Naive thymus-derived CD4-positive, alpha-beta T cell (primary cell): ENCODE measurements around the gene PSTPIP1. TPM values are rescaled to one million over a fixed set of nuclear protein-coding genes. Genes with fewer than 3 reads are reported as not detected.

Experiments used
- ATAC-seq: fragments of 150-1000 bp; cut with Tn5 transposase; 2 replicates; pipeline ENCODE4 v1.10.0; 2021; ENCODE audit warnings: mild to moderate bottlenecking, moderate library complexity
- CTCF ChIA-PET: fragments of 350-600 bp; sonication (Branson Sonifier 250); formaldehyde crosslinking; loops from one replicate; lab custom pipeline; 2021; ENCODE audit warnings: antibody characterized with exemption; lab: Charles Lee
- POLR2A ChIA-PET: fragments of 350-600 bp; sonication (Branson Sonifier 250); formaldehyde crosslinking; loops from one replicate; lab custom pipeline; 2021; ENCODE audit warnings: antibody characterized with exemption, inconsistent platforms; lab: Charles Lee
- DNase-seq, 9 donors: peaks; one replicate each; pipeline versions ENCODE4 v3.0.0 to v3.0.0-alpha.2; 2020 to 2022; ENCODE audit warnings: mixed read lengths in 1 of 9
- H3K27ac ChIP-seq: one replicate; pipeline ENCODE4 v1.7.0; 2013; ENCODE audit warnings: mild to moderate bottlenecking, low read depth, low read length, moderate library complexity
- H3K27me3 ChIP-seq, 2 donors: one replicate each; pipeline ENCODE4 v1.7.0; 2013; ENCODE audit warnings: low read length in 2 of 2, mild to moderate bottlenecking in 2 of 2, moderate library complexity in 2 of 2; ENCODE audit not compliant: control insufficient read depth in 2 of 2, insufficient read depth in 2 of 2
- H3K36me3 ChIP-seq, 3 experiments: 1 replicate in 2 of 3; 2 replicates in 1 of 3; pipeline ENCODE4 v1.7.0; 2013; ENCODE audit warnings: low read length in 3 of 3, mild to moderate bottlenecking in 3 of 3, moderate library complexity in 1 of 3; ENCODE audit not compliant: insufficient read depth in 3 of 3, control insufficient read depth in 2 of 3
- H3K4me1 ChIP-seq, 2 donors: one replicate each; pipeline ENCODE4 v1.7.0; 2013; ENCODE audit warnings: low read length in 2 of 2, mild to moderate bottlenecking in 2 of 2, moderate library complexity in 1 of 2; ENCODE audit not compliant: control insufficient read depth in 2 of 2, insufficient read depth in 2 of 2
- H3K4me3 ChIP-seq: 2 replicates; pipeline ENCODE4 v1.7.0; 2013; ENCODE audit warnings: mild to moderate bottlenecking, low read length
- H3K9me3 ChIP-seq, 3 experiments: 1 replicate in 2 of 3; 2 replicates in 1 of 3; pipeline ENCODE4 v1.7.0; 2013; ENCODE audit warnings: low read length in 3 of 3; ENCODE audit not compliant: control insufficient read depth in 2 of 3
- H3K27ac Mint-ChIP-seq, 9 donors: one replicate each; pipeline ENCODE4 v1.8.0; 2020 to 2022; ENCODE audit warnings: mixed read lengths in 9 of 9, mild to moderate bottlenecking in 8 of 9, moderate library complexity in 5 of 9, inconsistent platforms in 2 of 9
- H3K27me3 Mint-ChIP-seq, 5 donors: one replicate each; pipeline ENCODE4 v1.8.0; 2021 to 2022; ENCODE audit warnings: mixed read lengths in 5 of 5, mild to moderate bottlenecking in 1 of 5
- H3K36me3 Mint-ChIP-seq, 5 donors: one replicate each; pipeline ENCODE4 v1.8.0; 2020 to 2022; ENCODE audit warnings: mixed read lengths in 5 of 5, mild to moderate bottlenecking in 3 of 5, inconsistent platforms in 1 of 5
- H3K4me1 Mint-ChIP-seq, 7 donors: one replicate each; pipeline ENCODE4 v1.8.0; 2020 to 2022; ENCODE audit warnings: mixed read lengths in 7 of 7, mild to moderate bottlenecking in 3 of 7, inconsistent platforms in 1 of 7
- H3K4me3 Mint-ChIP-seq, 10 donors: one replicate each; pipeline ENCODE4 v1.8.0; 2020 to 2022; ENCODE audit warnings: mild to moderate bottlenecking in 10 of 10, mixed read lengths in 10 of 10, moderate library complexity in 6 of 10, inconsistent platforms in 2 of 10
- H3K9me3 Mint-ChIP-seq, 11 donors: one replicate each; pipeline ENCODE4 v1.8.0; 2020 to 2022; ENCODE audit warnings: mixed read lengths in 11 of 11, mild to moderate bottlenecking in 4 of 11, inconsistent platforms in 1 of 11, moderate library complexity in 1 of 11
- intact Hi-C, 2 donors: fragments of 100-400 bp; cut with micrococcal nuclease; formaldehyde crosslinking; loops; one replicate each; pipeline ENCODE4 v1.15.1; 2023
- polyA plus RNA-seq, 2 donors: library from polyadenylated mRNA; unstranded; fragments of 300-500 nt; fragmentation: Illumina TruSeq; gene quantifications; one replicate each; pipeline ENCODE4 v1.2.3, GENCODE V29; 2021
- total RNA-seq, 6 experiments: library from RNA in 5 of 6; stranded (reverse) in 5 of 6; gene quantifications; 1 replicate in 5 of 6; 2 replicates in 1 of 6; pipeline ENCODE4 v1.2.3 and lab custom pipeline; 2021 to 2026

The PSTPIP1 gene
- total and polyA plus RNA-seq, 7 experiments from 2014 or later, result 29.1 to 182 (median 145) TPM

DNA sequence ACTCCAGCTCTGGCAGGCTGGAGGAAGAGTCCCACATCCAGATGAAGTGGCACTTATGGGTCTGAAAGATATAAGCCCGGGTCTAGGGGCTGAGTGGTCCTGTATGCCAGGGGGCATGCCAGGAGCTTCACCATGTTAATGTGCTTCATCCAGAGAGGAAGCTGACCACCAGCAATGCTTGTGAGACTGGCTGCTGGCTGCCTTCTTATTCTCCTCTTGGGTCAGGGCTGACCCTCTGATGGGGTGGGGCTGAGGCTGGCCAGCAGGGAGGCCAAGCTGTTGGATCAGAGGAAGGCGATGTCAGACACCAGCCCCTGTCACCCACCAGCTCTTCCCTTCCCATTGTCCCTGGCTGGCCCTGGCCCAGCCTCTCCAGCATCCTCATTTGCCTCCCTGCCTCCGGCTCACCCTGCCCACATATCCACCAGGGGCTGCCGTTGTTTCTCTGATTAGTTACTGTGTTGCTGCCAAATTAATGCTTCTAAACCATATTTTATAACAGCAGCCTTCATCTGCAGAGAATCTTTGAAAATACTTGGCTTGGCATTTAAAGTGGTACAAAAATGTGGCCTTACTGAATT, 20.4 kb upstream of the PSTPIP1 start:
- H3K36me3 Mint-ChIP-seq, result peaks cover 0 to 7% (median 0%) of the 10 kb centered on the region in 5 donors
- Histone ChIP-seq H3K27ac (no peak overlapping the region), H3K4me3 (no peak overlapping the region), H3K9me3 (no peaks in the 10 kb centered on the region), H3K27me3 (no peaks in the 10 kb centered on the region), H3K4me1 (no peaks in the 10 kb centered on the region), H3K36me3 (no peaks in the 10 kb centered on the region)
- POLR2A ChIA-PET, result interaction anchor here (2.0 kb wide), 1 partner anchor 20 kb away, joined by 8 read pairs; the partner anchor contains the start of gene PSTPIP1
- H3K27me3 Mint-ChIP-seq, result peaks cover 0 to 3% (median 0%) of the 10 kb centered on the region in 5 donors
- CTCF ChIA-PET, result interaction anchor here (1.0 to 2.9 kb wide), 15 partner anchors 13 to 569 kb away, joined by 4 to 18 read pairs (median 6); partner anchors contain the start of gene PSTPIP1
- ATAC-seq (no peak), DNase-seq (no peak)
- H3K4me1 Mint-ChIP-seq, result peaks cover 6 to 38% (median 16%) of the 10 kb centered on the region in 7 donors
- intact Hi-C loops, result loop anchor here (1.0 to 10.0 kb wide), 3 partner anchors 57 to 210 kb away; partner anchors contain the start of gene TSPAN3 (in 1 of the 2)
- H3K27ac Mint-ChIP-seq, result no peak overlapping the region
- no peak overlapping the region for H3K4me3 Mint-ChIP-seq
- peaks cover 0 to 6% (median 0%) of the 10 kb centered on the region in 11 donors for H3K9me3 Mint-ChIP-seq

GRCh38 chr15:76976141-76976540, 18.8 kb upstream of the PSTPIP1 start:
- peak overlapping the region in 1 of 10 donors; percentile 26 for H3K4me3 Mint-ChIP-seq
- POLR2A ChIA-PET, result interaction anchor here (0.8 kb wide), 1 partner anchor 27 kb away, joined by 3 read pairs; no protein-coding TSS in a partner anchor
- ATAC-seq (no peak), DNase-seq (no peak)
- H3K4me1 ChIP-seq, result no peaks in the 10 kb centered on the region
- peaks cover 6 to 38% (median 16%) of the 10 kb centered on the region in 7 donors for H3K4me1 Mint-ChIP-seq
- H3K36me3 ChIP-seq, result no peaks in the 10 kb centered on the region
- H3K27me3 Mint-ChIP-seq, result peaks cover 0 to 1% (median 0%) of the 10 kb centered on the region in 5 donors
- CTCF ChIA-PET, result interaction anchor here (0.6 to 1.8 kb wide), 2 partner anchors 27 to 55 kb away, joined by 3 to 5 read pairs; no protein-coding TSS in a partner anchor
- intact Hi-C loops, result loop anchor here in 1 of 2 donors (2.0 to 10.0 kb wide), 2 partner anchors 19 to 209 kb away; partner anchors contain the start of gene PSTPIP1
- H3K27me3 ChIP-seq, result no peaks in the 10 kb centered on the region
- H3K4me3 ChIP-seq, result no peak overlapping the region
- H3K9me3 Mint-ChIP-seq, result peaks cover 0 to 10% (median 0%) of the 10 kb centered on the region in 11 donors
- no peak overlapping the region for H3K27ac ChIP-seq
- H3K27ac Mint-ChIP-seq, result peak overlapping the region in 1 of 9 donors; percentile 83
- H3K36me3 Mint-ChIP-seq, result peaks cover 0 to 7% (median 0%) of the 10 kb centered on the region in 5 donors
- H3K9me3 ChIP-seq, result no peaks in the 10 kb centered on the region

DNA sequence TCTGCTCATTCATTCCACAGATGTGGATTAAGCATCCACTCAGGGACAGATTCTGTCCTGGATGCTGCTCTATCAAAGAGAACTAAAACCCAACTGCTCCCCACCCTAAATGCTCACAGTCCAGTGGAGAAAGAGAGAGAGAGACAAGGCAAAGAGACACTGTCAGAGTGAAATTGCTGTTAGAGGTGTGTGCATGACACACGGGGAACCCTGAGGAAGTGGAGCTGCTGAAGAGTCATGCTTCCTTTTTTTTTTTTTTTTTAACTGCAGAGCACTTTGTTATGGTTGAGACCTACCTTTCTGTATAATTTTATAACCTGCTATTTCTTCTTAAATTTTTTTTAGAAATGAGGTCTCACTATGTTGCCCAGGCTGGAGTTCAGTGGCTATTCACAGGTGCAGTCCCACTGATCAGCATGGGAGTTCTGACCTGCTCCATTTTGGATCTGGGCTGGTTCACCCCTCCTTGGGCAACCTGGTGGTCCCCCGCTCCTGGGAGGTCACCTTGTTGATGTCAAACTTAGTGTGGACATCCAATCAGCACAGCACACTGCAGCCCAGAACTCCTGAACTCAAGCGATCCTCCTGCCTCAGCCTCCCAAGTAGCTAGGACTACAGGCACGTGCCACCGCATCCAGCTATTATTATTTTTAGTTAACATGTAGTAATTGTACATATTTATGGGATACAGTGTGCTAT, 18.2 kb upstream of the PSTPIP1 start:
- DNase-seq (no peak), ATAC-seq (peak; percentile 70)
- Histone ChIP-seq H3K4me1 (no peaks in the 10 kb centered on the region), H3K4me3 (no peak overlapping the region), H3K27ac (no peak overlapping the region), H3K9me3 (no peaks in the 10 kb centered on the region), H3K36me3 (no peaks in the 10 kb centered on the region), H3K27me3 (no peaks in the 10 kb centered on the region)
- peak overlapping the region in 3 of 9 donors; percentile 41 to 83 (median 76) for H3K27ac Mint-ChIP-seq
- peaks cover 0 to 7% (median 0%) of the 10 kb centered on the region in 5 donors for H3K36me3 Mint-ChIP-seq
- intact Hi-C loops, result loop anchor here in 1 of 2 donors (2.0 to 10.0 kb wide), 2 partner anchors 18 to 208 kb away; partner anchors contain the start of gene PSTPIP1
- ChIA-PET CTCF (interaction anchor here (0.6 to 1.8 kb wide), 4 partner anchors 18 to 1335 kb away, joined by 3 to 5 read pairs (median 4); partner anchors contain the start of gene PSTPIP1), POLR2A (interaction anchor here (0.6 to 1.0 kb wide), 5 partner anchors 24 to 68 kb away, joined by 3 to 6 read pairs (median 3); no protein-coding TSS in a partner anchor)
- peak overlapping the region in 1 of 10 donors; percentile 45 for H3K4me3 Mint-ChIP-seq
- peaks cover 6 to 39% (median 16%) of the 10 kb centered on the region in 7 donors for H3K4me1 Mint-ChIP-seq
- H3K27me3 Mint-ChIP-seq, result no peaks in the 10 kb centered on the region
- H3K9me3 Mint-ChIP-seq, result peaks cover 0 to 10% (median 0%) of the 10 kb centered on the region in 11 donors

DNA sequence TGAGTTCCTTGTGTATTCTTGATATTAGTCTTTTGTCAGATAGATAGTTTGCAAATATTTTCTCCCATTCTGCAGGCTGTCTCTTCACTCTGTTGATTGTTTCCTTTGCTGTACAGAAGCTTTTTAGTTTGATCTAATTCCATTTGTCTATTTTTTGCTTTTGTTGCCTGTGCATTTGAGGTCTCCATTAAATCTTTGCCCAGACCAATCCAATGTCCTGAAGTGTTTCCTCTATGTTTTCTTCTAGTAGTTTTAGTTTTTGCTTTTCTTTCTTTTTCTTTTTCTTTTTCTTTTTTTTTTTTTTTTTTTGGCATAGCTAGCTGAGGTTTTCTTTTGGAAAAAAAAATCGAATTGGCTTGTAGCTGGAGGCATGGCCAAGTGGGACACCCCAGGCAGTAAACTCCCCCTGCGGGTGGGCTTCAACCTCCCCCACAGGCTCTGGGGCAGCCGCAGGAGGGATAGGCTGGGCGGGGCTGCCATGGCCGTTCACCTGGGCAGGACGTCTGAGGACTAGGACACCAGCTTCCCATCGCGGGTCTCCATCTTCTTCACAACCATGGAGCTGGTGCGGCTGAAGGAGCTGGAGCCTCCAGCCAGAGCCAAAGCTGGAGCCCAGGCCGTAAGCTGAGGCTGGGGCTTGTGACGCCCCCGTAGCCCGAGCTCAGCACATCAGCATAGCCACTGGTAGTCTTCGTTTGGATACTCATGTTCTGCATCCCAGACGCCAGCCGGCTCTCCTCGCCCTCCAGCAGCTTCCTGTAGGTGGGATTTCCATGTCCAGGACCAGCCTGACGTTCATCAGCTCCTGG, 16.2 kb upstream of the PSTPIP1 start:
- Histone ChIP-seq H3K9me3 (no peaks in the 10 kb centered on the region), H3K27ac (no peak overlapping the region), H3K27me3 (no peaks in the 10 kb centered on the region), H3K36me3 (no peaks in the 10 kb centered on the region), H3K4me1 (no peaks in the 10 kb centered on the region), H3K4me3 (no peak overlapping the region)
- POLR2A ChIA-PET, result interaction anchor here (0.5 to 1.2 kb wide), 4 partner anchors 10 to 16 kb away, joined by 3 to 8 read pairs (median 3); partner anchors contain the start of gene PSTPIP1
- Mint-ChIP-seq H3K36me3 (peaks cover 0 to 7% (median 0%) of the 10 kb centered on the region in 5 donors), H3K4me3 (no peak overlapping the region), H3K27ac (peak overlapping the region in 1 of 9 donors; percentile 19), H3K9me3 (peaks cover 0 to 10% (median 0%) of the 10 kb centered on the region in 11 donors), H3K27me3 (no peaks in the 10 kb centered on the region), H3K4me1 (peaks cover 6 to 53% (median 12%) of the 10 kb centered on the region in 7 donors)
- DNase-seq (no peak), ATAC-seq (no peak)
- intact Hi-C loops, result loop anchor here in 1 of 2 donors (10.0 kb wide), 1 partner anchor 206 kb away; no protein-coding TSS in a partner anchor
- CTCF ChIA-PET, result no interaction called here

DNA sequence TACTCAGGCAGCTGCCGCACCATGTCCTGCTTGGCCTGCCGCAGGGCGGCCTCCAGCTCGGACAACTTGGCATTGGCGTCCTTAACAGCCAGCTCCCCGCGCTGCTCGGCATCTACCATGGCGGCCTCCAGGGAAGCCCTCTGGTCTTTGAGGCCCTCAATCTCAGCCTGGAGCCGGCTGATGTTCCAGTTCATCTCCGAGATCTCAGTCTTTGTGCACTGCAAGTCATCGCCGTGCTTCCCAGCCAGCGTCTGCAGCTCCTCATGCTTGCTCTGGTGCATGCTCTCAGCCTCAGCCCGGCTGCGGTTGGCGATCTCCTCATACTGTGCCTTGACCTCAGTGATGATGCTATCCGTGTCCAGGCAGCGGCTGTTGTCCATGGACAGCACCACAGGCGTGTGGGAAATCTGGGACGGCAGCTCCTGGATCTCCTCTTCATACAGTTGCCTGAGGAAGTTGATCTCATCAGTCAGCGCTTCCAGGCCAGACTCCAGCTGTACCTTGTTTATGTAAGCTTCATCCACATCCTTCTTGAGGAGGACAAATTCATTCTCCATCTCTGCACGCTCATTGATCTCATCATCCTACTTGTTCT, 15.5 kb upstream of the PSTPIP1 start:
- CTCF ChIA-PET, result interaction anchor here (0.6 kb wide), 1 partner anchor 133 kb away, joined by 8 read pairs; no protein-coding TSS in a partner anchor
- Mint-ChIP-seq H3K27ac (no peak overlapping the region), H3K4me1 (peaks cover 6 to 54% (median 10%) of the 10 kb centered on the region in 7 donors), H3K27me3 (no peaks in the 10 kb centered on the region), H3K4me3 (no peak overlapping the region), H3K9me3 (peaks cover 0 to 10% (median 0%) of the 10 kb centered on the region in 11 donors), H3K36me3 (peaks cover 0 to 7% (median 0%) of the 10 kb centered on the region in 5 donors)
- ATAC-seq (no peak), DNase-seq (no peak)
- Histone ChIP-seq H3K27me3 (no peaks in the 10 kb centered on the region), H3K36me3 (no peaks in the 10 kb centered on the region), H3K9me3 (no peaks in the 10 kb centered on the region), H3K4me3 (no peak overlapping the region), H3K27ac (no peak overlapping the region), H3K4me1 (no peaks in the 10 kb centered on the region)
- POLR2A ChIA-PET, result interaction anchor here (0.9 kb wide), 1 partner anchor 14 kb away, joined by 8 read pairs; no protein-coding TSS in a partner anchor
- intact Hi-C loops, result loop anchor here in 1 of 2 donors (10.0 kb wide), 1 partner anchor 205 kb away; no protein-coding TSS in a partner anchor
